COLO829 (cell line): ENCODE measurements around the gene TPM1.

Experiments
- DNase-seq: peaks from one replicate; pipeline ENCODE4 v3.0.0; 2012; ENCODE audit warnings: low spot score

TPM1 gene

GRCh38 chr15:63016234-63016633, 26.3 kb upstream of the TPM1 start:
- no peak for DNase-seq

GRCh38 chr15:63018639-63019038, 23.9 kb upstream of the TPM1 start:
- peak; percentile 58 for DNase-seq

GRCh38 chr15:63019511-63020109, 22.9 kb upstream of the TPM1 start:
- DNase-seq = no peak

- no peak for DNase-seq
These were observed 22.4 kb upstream of the TPM1 start for GRCh38 chr15:63020128-63020527.

GRCh38 chr15:63020759-63021430, 21.7 kb upstream of the TPM1 start:
- peak; percentile 72 for DNase-seq

GRCh38 chr15:63022181-63022580, 20.4 kb upstream of the TPM1 start:
- no peak for DNase-seq

- no peak for DNase-seq
These were observed 19.9 kb upstream of the TPM1 start for GRCh38 chr15:63022663-63023062.

GRCh38 chr15:63023351-63023945, 19.1 kb upstream of the TPM1 start:
- DNase-seq = peak; percentile 49

- DNase-seq = no peak
These were observed 17.1 kb upstream of the TPM1 start for GRCh38 chr15:63025460-63025859.

GRCh38 chr15:63027646-63028045, 14.9 kb upstream of the TPM1 start:
- no peak for DNase-seq

GRCh38 chr15:63028442-63029110, 14.0 kb upstream of the TPM1 start:
- no peak for DNase-seq

- DNase-seq = no peak
These were observed 12.9 kb upstream of the TPM1 start for GRCh38 chr15:63029676-63030075.

- no peak for DNase-seq
These were observed 12.4 kb upstream of the TPM1 start for GRCh38 chr15:63030101-63030551.

- DNase-seq = no peak
These were observed 8.0 kb upstream of the TPM1 start for GRCh38 chr15:63034578-63034977.

- DNase-seq = no peak
These were observed 7.3 kb upstream of the TPM1 start for GRCh38 chr15:63035253-63035652.

- no peak for DNase-seq
These were observed 6.6 kb upstream of the TPM1 start for GRCh38 chr15:63035977-63036376.

GRCh38 chr15:63037976-63038720, 4.4 kb upstream of the TPM1 start:
- DNase-seq = no peak

GRCh38 chr15:63038926-63039673, 3.4 kb upstream of the TPM1 start:
- DNase-seq = no peak

- DNase-seq = no peak
These were observed 2.7 kb upstream of the TPM1 start for GRCh38 chr15:63039811-63040210.

- no peak for DNase-seq
These were observed 2.0 kb upstream of the TPM1 start for GRCh38 chr15:63040509-63040908.

GRCh38 chr15:63040954-63041353, 1.6 kb upstream of the TPM1 start:
- no peak for DNase-seq
